ENCODE results near the gene TGM4. TPM values are rescaled to one million over a fixed set of nuclear protein-coding genes. Genes with fewer than 3 reads are reported as not detected.

Gene TGM4
- total and polyA plus RNA-seq, 2 donors (not counting 1 experiment from before 2014, with no cell fraction given): not detected

GRCh38 chr3:44939581-44940036, 65.2 kb downstream of the TGM4 start:
- Mint-ChIP-seq H3K27ac (no peak overlapping the region), H3K9me3 (ENCODE audit: insufficient read depth) (no peaks in the 10 kb centered on the region), H3K4me1 (no peaks in the 10 kb centered on the region), H3K4me3 (no peak overlapping the region), H3K27me3 (no peaks in the 10 kb centered on the region)
- ChIA-PET POLR2A (no interaction called here), CTCF (interaction anchor here (1.9 kb wide), 1 partner anchor 25 kb away, joined by 4 read pairs; no protein-coding TSS in a partner anchor)
- Histone ChIP-seq H3K36me3 (replicated peaks in 1 of 2; ENCODE audit: control extremely low read depth in 1 of 2, control insufficient read depth in 1 of 2, extremely low read depth in 1 of 2, insufficient read depth in 2 of 2, low read length in 1 of 2) (peaks cover 15 to 60% of the 10 kb centered on the region in 2 experiments), H3K9me3 (ENCODE audit: control extremely low read depth in 1 of 3, control insufficient read depth in 2 of 3, insufficient read depth in 1 of 3, low read length in 2 of 3) (no peaks in the 10 kb centered on the region), H3K4me2 (replicated peaks; ENCODE audit: low read depth, low read length, poor library complexity, severe bottlenecking) (no peak overlapping the region), H3K9ac (ENCODE audit: low read length) (no peak overlapping the region), H3K4me3 (ENCODE audit: control extremely low read depth in 1 of 5, extremely low read depth in 1 of 5, insufficient read depth in 1 of 5, low read depth in 2 of 5, low read length in 4 of 5) (no peak overlapping the region), H3K4me1 (ENCODE audit: control insufficient read depth in 2 of 2, insufficient read depth in 2 of 2, low read length in 2 of 2) (no peaks in the 10 kb centered on the region), H2AFZ (ENCODE audit: insufficient read depth, low read depth, low read length, poor library complexity, severe bottlenecking) (no peak overlapping the region), H3K27me3 (replicated peaks in 1 of 4; ENCODE audit: control extremely low read depth in 1 of 4, control insufficient read depth in 3 of 4, insufficient read depth in 4 of 4, low read length in 3 of 4) (no peaks in the 10 kb centered on the region), H3K27ac (ENCODE audit: low read length in 2 of 2) (no peak overlapping the region), H3K79me2 (ENCODE audit: control insufficient read depth, insufficient read depth, low read length) (peaks cover 19% of the 10 kb centered on the region), H4K20me1 (ENCODE audit: control insufficient read depth, insufficient read depth, low read length, poor library complexity, severe bottlenecking) (no peaks in the 10 kb centered on the region)
- WGBS (ENCODE audit: insufficient coverage): 96% methylated on average over 4 of the region's 6 CpGs
- intact Hi-C loops (cut with micrococcal nuclease): no loop called here
- ATAC-seq (ENCODE audit: low read depth): no peak
- TF ChIP-seq EZH2 (IDR thresholded peaks at IDR 0.05; ENCODE audit: borderline replicate concordance, insufficient read depth, low read depth, low read length, poor library complexity, severe bottlenecking): no peak
- no peak for TF ChIP-seq CTCF (IDR thresholded peaks at IDR 0.05)
- no peak for DNase-seq

GRCh38 chr3:44942202-44942921, 68.0 kb downstream of the TGM4 start:
- POLR2A ChIA-PET: interaction anchor here (0.7 kb wide), 1 partner anchor 417 kb away, joined by 5 read pairs; no protein-coding TSS in a partner anchor
- DNase-seq: no peak

More at GRCh38 chr3:44942202-44942921, 68.0 kb downstream of the TGM4 start:
- intact Hi-C loops (cut with micrococcal nuclease): no loop called here
- CTCF ChIA-PET: no interaction called here
- Mint-ChIP-seq H3K27ac (no peak overlapping the region), H3K9me3 (ENCODE audit: insufficient read depth) (no peaks in the 10 kb centered on the region), H3K4me1 (no peaks in the 10 kb centered on the region), H3K27me3 (no peaks in the 10 kb centered on the region), H3K4me3 (no peak overlapping the region)
- 95% methylated on average over 7 of the region's 9 CpGs for WGBS (ENCODE audit: insufficient coverage)
- Histone ChIP-seq H2AFZ (ENCODE audit: insufficient read depth, low read depth, low read length, poor library complexity, severe bottlenecking) (no peak overlapping the region), H3K36me3 (replicated peaks in 1 of 2; ENCODE audit: control extremely low read depth in 1 of 2, control insufficient read depth in 1 of 2, extremely low read depth in 1 of 2, insufficient read depth in 2 of 2, low read length in 1 of 2) (peaks cover 15 to 63% of the 10 kb centered on the region in 2 experiments), H3K4me2 (replicated peaks; ENCODE audit: low read depth, low read length, poor library complexity, severe bottlenecking) (no peak overlapping the region), H3K4me1 (ENCODE audit: control insufficient read depth in 2 of 2, insufficient read depth in 2 of 2, low read length in 2 of 2) (no peaks in the 10 kb centered on the region), H3K9me3 (ENCODE audit: control extremely low read depth in 1 of 3, control insufficient read depth in 2 of 3, insufficient read depth in 1 of 3, low read length in 2 of 3) (no peaks in the 10 kb centered on the region), H3K4me3 (ENCODE audit: control extremely low read depth in 1 of 5, extremely low read depth in 1 of 5, insufficient read depth in 1 of 5, low read depth in 2 of 5, low read length in 4 of 5) (no peak overlapping the region), H3K9ac (ENCODE audit: low read length) (no peak overlapping the region), H3K79me2 (ENCODE audit: control insufficient read depth, insufficient read depth, low read length) (peaks cover 19% of the 10 kb centered on the region), H4K20me1 (ENCODE audit: control insufficient read depth, insufficient read depth, low read length, poor library complexity, severe bottlenecking) (no peaks in the 10 kb centered on the region), H3K27ac (ENCODE audit: low read length in 2 of 2) (no peak overlapping the region), H3K27me3 (replicated peaks in 1 of 4; ENCODE audit: control extremely low read depth in 1 of 4, control insufficient read depth in 3 of 4, insufficient read depth in 4 of 4, low read length in 3 of 4) (no peaks in the 10 kb centered on the region)
- TF ChIP-seq EZH2 (IDR thresholded peaks at IDR 0.05; ENCODE audit: borderline replicate concordance, insufficient read depth, low read depth, low read length, poor library complexity, severe bottlenecking): no peak
- no peak for TF ChIP-seq CTCF (IDR thresholded peaks at IDR 0.05)
- no peak for ATAC-seq (ENCODE audit: low read depth)
